RWPE2 (cell line): ENCODE data around the gene CTSC.

Experiments
- ATAC-seq: fragments of 200-7000 bp; cut with Tn5 transposase; 3 replicates; pipeline ENCODE4 v1.9.1; 2021; ENCODE audit warnings: low read depth
- DNase-seq: peaks from one replicate; pipeline ENCODE4 v3.0.0-alpha.2; 2020; ENCODE audit warnings: low spot score
- H3K27ac ChIP-seq: fragments of 450-650 bp; 2 replicates; pipeline ENCODE4 v1.5.1; 2017; ENCODE audit warnings: mild to moderate bottlenecking; ENCODE audit not compliant: poor library complexity, severe bottlenecking
- H3K27me3 ChIP-seq: fragments of 250-450 bp; sonication (Bioruptor Pico); 2 replicates; pipeline ENCODE4 v1.5.1; 2021; ENCODE audit warnings: mild to moderate bottlenecking, moderate library complexity; ENCODE audit not compliant: insufficient read depth, poor library complexity, severe bottlenecking
- H3K36me3 ChIP-seq: fragments of 250-450 bp; sonication (Bioruptor Pico); 2 replicates; pipeline ENCODE4 v1.5.1; 2020; ENCODE audit warnings: low read depth, mild to moderate bottlenecking, moderate library complexity
- H3K4me1 ChIP-seq: fragments of 250-450 bp; sonication (Bioruptor Pico); 2 replicates; pipeline ENCODE4 v1.5.1; 2021; ENCODE audit warnings: mild to moderate bottlenecking, moderate library complexity; ENCODE audit not compliant: insufficient read depth, poor library complexity, severe bottlenecking
- H3K4me3 ChIP-seq: fragments of 250-450 bp; sonication (Bioruptor Pico); 2 replicates; pipeline ENCODE4 v1.5.1; 2021; ENCODE audit warnings: mild to moderate bottlenecking, moderate library complexity; ENCODE audit not compliant: severe bottlenecking
- H3K9me3 ChIP-seq: fragments of 250-450 bp; sonication (Bioruptor Pico); 2 replicates; pipeline ENCODE4 v1.5.1; 2021; ENCODE audit warnings: mild to moderate bottlenecking, moderate library complexity; ENCODE audit not compliant: severe bottlenecking
- TF ChIP-seq, protein P1 (sequence below): fragments of 450-650 bp; IDR thresholded peaks from one replicate; pipeline ENCODE4 v1.5.1; 2017; ENCODE audit warnings: mild to moderate bottlenecking, moderate library complexity; ENCODE audit not compliant: poor library complexity, severe bottlenecking

CTSC gene

DNA sequence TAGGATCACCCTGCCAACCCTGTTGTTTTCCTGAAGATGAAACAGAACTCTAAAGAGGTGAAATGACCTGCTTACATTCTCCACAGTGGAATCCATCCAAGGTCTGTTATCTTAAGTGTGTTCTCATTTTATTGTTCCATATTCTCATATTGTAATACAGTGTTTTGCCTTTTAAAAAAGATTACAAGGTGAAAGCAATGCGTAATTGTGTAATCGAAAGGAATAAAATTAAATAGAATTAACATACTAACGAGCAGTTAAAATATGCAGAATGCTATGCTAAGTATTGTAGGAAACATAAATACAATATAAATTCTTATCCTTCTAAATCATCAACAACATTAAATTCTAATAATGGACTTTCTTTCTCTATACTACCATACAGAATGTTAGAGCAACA, 41.6 kb upstream of the CTSC start:
- Histone ChIP-seq H3K27me3 (no peaks in the 10 kb centered on the region), H3K4me1 (peaks cover 7% of the 10 kb centered on the region), H3K36me3 (no peaks in the 10 kb centered on the region), H3K27ac (no peak overlapping the region), H3K4me3 (no peak overlapping the region), H3K9me3 (no peaks in the 10 kb centered on the region)
- TF ChIP-seq, protein P1, sequence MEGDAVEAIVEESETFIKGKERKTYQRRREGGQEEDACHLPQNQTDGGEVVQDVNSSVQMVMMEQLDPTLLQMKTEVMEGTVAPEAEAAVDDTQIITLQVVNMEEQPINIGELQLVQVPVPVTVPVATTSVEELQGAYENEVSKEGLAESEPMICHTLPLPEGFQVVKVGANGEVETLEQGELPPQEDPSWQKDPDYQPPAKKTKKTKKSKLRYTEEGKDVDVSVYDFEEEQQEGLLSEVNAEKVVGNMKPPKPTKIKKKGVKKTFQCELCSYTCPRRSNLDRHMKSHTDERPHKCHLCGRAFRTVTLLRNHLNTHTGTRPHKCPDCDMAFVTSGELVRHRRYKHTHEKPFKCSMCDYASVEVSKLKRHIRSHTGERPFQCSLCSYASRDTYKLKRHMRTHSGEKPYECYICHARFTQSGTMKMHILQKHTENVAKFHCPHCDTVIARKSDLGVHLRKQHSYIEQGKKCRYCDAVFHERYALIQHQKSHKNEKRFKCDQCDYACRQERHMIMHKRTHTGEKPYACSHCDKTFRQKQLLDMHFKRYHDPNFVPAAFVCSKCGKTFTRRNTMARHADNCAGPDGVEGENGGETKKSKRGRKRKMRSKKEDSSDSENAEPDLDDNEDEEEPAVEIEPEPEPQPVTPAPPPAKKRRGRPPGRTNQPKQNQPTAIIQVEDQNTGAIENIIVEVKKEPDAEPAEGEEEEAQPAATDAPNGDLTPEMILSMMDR: no peak
- DNase-seq (no peak), ATAC-seq (no peak)

DNA sequence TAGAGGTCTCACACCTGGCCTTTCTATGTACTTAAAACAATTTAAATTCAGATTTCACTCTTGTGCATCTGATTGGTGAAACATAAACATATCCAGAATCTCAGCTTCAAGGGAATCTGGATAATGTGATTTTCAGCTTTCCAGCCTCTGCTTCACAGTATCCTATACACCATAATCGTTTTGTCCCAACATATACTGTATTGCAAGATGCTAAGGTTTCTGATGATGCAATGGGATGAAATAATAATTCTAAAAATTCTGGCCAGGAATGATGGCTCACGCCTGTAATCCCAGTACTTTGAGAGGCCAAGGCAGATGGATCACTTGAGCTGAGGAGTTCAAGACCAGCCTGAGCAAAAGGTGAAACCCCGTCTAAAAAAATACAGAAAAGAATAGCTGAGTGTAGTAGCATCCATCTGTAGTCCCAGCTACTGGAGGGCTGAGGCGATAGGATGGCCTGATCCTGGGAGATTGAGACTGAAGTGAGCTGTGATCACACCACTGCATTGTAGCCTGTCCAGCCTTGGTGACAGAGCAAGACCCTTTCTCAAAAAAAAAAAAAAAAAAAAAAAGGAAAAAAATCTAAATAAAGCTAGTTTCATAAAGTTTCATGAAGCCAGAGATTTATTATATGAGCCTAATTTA, 41.0 kb upstream of the CTSC start:
- H3K36me3 ChIP-seq: no peaks in the 10 kb centered on the region
- H3K4me1 ChIP-seq: peaks cover 1% of the 10 kb centered on the region
- TF ChIP-seq, protein P1: no peak
- no peak overlapping the region for H3K4me3 ChIP-seq
- no peaks in the 10 kb centered on the region for H3K9me3 ChIP-seq
- H3K27ac ChIP-seq: no peak overlapping the region
- ATAC-seq (no peak), DNase-seq (no peak)
- H3K27me3 ChIP-seq: no peaks in the 10 kb centered on the region

GRCh38 chr11:88377646-88378045, 40.1 kb upstream of the CTSC start:
- Histone ChIP-seq H3K4me1 (no peaks in the 10 kb centered on the region), H3K27me3 (no peaks in the 10 kb centered on the region), H3K9me3 (no peaks in the 10 kb centered on the region), H3K36me3 (no peaks in the 10 kb centered on the region), H3K27ac (no peak overlapping the region), H3K4me3 (no peak overlapping the region)
- DNase-seq (no peak), ATAC-seq (no peak)
- TF ChIP-seq, protein P1: no peak

DNA sequence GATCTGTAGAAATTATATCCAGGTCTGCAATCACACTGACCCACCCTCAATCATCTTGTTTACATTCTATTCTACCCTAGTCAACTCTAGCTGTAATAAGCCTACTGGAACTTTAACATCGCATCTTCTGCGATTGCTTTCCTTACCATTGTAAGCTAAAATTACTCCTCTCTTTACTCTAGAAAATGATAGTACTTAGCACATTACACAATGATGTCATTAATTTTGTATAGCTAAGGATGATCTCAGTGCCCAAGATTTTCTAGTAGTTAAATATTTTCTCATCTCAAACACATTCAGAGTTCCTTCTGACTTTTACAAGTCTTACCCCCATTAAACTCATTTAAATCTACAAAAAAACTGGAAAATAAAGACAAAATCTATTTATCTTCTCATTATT, 39.6 kb upstream of the CTSC start:
- Histone ChIP-seq H3K4me3 (no peak overlapping the region), H3K27ac (no peak overlapping the region), H3K27me3 (no peaks in the 10 kb centered on the region), H3K4me1 (no peaks in the 10 kb centered on the region), H3K9me3 (no peaks in the 10 kb centered on the region), H3K36me3 (no peaks in the 10 kb centered on the region)
- TF ChIP-seq, protein P1: no peak
- DNase-seq (no peak), ATAC-seq (no peak)

GRCh38 chr11:88375927-88376470, 38.5 kb upstream of the CTSC start:
- H3K9me3 ChIP-seq: no peaks in the 10 kb centered on the region
- no peak for ATAC-seq
- H3K36me3 ChIP-seq: no peaks in the 10 kb centered on the region
- TF ChIP-seq, protein P1: no peak
- DNase-seq: no peak
- H3K27me3 ChIP-seq: no peaks in the 10 kb centered on the region
- H3K4me3 ChIP-seq: no peak overlapping the region
- no peak overlapping the region for H3K27ac ChIP-seq
- H3K4me1 ChIP-seq: no peaks in the 10 kb centered on the region
